DND-41 (cell line): ENCODE data around the gene IQCH.

Experiments used
- ATAC-seq: fragments of 200-7000 bp; cut with Tn5 transposase; 3 replicates; pipeline ENCODE4 v1.9.1; 2021; ENCODE audit warnings: low read depth; ENCODE audit not compliant: insufficient read depth
- DNase-seq: peaks from one replicate; pipeline ENCODE4 v3.0.0-alpha.2; 2020
- H2AFZ ChIP-seq: 2 replicates; pipeline ENCODE4 v1.6.0; 2012; ENCODE audit warnings: low read depth, low read length
- H3K27ac ChIP-seq: 2 replicates; pipeline ENCODE4 v1.5.1; 2012; ENCODE audit warnings: low read length, inconsistent platforms
- H3K27me3 ChIP-seq: fragments of 200-600 bp; sonication (generic); 2 replicates; pipeline ENCODE4 v1.6.0; 2012; ENCODE audit warnings: low read length, mild to moderate bottlenecking, inconsistent platforms; ENCODE audit not compliant: insufficient read depth, poor library complexity
- H3K36me3 ChIP-seq: 2 replicates; pipeline ENCODE4 v1.5.1; 2012; ENCODE audit warnings: low read length, inconsistent platforms; ENCODE audit not compliant: insufficient read depth
- H3K4me1 ChIP-seq: 2 replicates; pipeline ENCODE4 v1.5.1; 2012; ENCODE audit warnings: mild to moderate bottlenecking, low read length; ENCODE audit not compliant: insufficient read depth
- H3K4me2 ChIP-seq: 2 replicates; pipeline ENCODE4 v1.6.0; 2012; ENCODE audit warnings: mild to moderate bottlenecking, moderate library complexity, low read length, inconsistent platforms; ENCODE audit not compliant: insufficient read depth
- H3K4me3 ChIP-seq, 2 experiments: fragments of 200-600 bp in 1 of 2; shearing (Covaris generic) in 1 of 2; 2 replicates each; pipeline ENCODE4 v1.5.1; 2012 to 2016; ENCODE audit warnings: inconsistent platforms in 2 of 2, low read length in 2 of 2, mild to moderate bottlenecking in 2 of 2, low read depth in 1 of 2, moderate library complexity in 1 of 2
- H3K79me2 ChIP-seq: 2 replicates; pipeline ENCODE4 v1.6.0; 2012; ENCODE audit warnings: low read length, inconsistent platforms; ENCODE audit not compliant: insufficient read depth
- H3K9ac ChIP-seq: 2 replicates; pipeline ENCODE4 v1.6.0; 2012; ENCODE audit warnings: low read depth, mild to moderate bottlenecking, inconsistent platforms, low read length, moderate library complexity
- H3K9me3 ChIP-seq: 2 replicates; pipeline ENCODE4 v1.5.1; 2012; ENCODE audit warnings: low read length, moderate library complexity, mild to moderate bottlenecking, inconsistent platforms; ENCODE audit not compliant: insufficient read depth, severe bottlenecking
- H4K20me1 ChIP-seq: 2 replicates; pipeline ENCODE4 v1.6.0; 2012; ENCODE audit warnings: low read length; ENCODE audit not compliant: insufficient read depth
- EZH2 ChIP-seq: IDR thresholded peaks from 3 replicates; pipeline ENCODE4 v1.6.1; 2012; ENCODE audit warnings: borderline replicate concordance, low read depth, mild to moderate bottlenecking, moderate library complexity, low read length, inconsistent platforms; ENCODE audit not compliant: severe bottlenecking
- TF ChIP-seq, protein P1 (sequence below): IDR thresholded peaks from 2 replicates; pipeline ENCODE4 v1.5.1; 2012; ENCODE audit warnings: borderline replicate concordance, low read length, moderate library complexity, mild to moderate bottlenecking; ENCODE audit not compliant: poor library complexity, severe bottlenecking; ENCODE audit errors: extremely low read depth

The IQCH gene

DNA sequence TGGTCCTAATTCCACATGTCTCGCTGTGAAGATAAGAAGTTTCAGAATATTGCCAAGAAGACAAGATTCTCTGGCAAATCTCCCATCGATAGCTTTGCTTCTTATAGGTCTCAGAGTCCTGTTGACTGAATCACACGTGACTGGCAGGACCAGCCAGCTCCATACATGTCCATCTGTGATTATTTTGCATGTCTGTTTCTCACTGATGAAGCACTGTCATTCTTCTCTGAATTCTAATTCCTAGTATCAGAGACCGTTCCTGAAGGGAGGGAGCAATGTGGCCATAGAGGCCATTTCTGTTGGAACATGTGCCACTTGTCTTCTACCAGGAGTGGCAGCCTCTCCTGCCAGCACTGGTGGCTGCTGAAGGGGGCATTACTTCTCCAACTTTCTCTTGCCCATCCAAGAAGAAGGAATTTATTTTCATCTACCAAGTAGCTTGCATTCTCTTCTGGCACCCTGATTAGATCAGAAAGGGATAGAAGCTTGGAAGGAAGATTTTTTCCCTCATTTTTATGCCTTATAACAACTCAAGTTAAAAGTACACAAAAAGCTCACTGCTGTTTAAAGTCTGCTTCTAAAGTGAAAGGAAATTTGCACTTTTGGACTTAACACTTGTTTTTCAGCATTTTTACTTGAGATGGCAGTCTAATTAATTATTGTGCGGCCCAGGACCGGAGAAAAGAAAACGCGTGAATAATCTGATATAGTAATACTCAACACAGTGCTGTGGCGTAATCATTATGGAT is 115.8 kb downstream of the IQCH start:
- no peak for ATAC-seq
- Histone ChIP-seq H3K4me3 (no peak overlapping the region), H4K20me1 (no peaks in the 10 kb centered on the region), H2AFZ (no peak overlapping the region), H3K79me2 (no peaks in the 10 kb centered on the region), H3K27ac (no peak overlapping the region), H3K4me2 (no peak overlapping the region), H3K36me3 (no peaks in the 10 kb centered on the region), H3K4me1 (no peaks in the 10 kb centered on the region), H3K9ac (no peak overlapping the region), H3K9me3 (no peaks in the 10 kb centered on the region), H3K27me3 (no peaks in the 10 kb centered on the region)
- DNase-seq: no peak
- TF ChIP-seq EZH2: no peak
- TF ChIP-seq, protein P1, sequence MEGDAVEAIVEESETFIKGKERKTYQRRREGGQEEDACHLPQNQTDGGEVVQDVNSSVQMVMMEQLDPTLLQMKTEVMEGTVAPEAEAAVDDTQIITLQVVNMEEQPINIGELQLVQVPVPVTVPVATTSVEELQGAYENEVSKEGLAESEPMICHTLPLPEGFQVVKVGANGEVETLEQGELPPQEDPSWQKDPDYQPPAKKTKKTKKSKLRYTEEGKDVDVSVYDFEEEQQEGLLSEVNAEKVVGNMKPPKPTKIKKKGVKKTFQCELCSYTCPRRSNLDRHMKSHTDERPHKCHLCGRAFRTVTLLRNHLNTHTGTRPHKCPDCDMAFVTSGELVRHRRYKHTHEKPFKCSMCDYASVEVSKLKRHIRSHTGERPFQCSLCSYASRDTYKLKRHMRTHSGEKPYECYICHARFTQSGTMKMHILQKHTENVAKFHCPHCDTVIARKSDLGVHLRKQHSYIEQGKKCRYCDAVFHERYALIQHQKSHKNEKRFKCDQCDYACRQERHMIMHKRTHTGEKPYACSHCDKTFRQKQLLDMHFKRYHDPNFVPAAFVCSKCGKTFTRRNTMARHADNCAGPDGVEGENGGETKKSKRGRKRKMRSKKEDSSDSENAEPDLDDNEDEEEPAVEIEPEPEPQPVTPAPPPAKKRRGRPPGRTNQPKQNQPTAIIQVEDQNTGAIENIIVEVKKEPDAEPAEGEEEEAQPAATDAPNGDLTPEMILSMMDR: no peak

DNA sequence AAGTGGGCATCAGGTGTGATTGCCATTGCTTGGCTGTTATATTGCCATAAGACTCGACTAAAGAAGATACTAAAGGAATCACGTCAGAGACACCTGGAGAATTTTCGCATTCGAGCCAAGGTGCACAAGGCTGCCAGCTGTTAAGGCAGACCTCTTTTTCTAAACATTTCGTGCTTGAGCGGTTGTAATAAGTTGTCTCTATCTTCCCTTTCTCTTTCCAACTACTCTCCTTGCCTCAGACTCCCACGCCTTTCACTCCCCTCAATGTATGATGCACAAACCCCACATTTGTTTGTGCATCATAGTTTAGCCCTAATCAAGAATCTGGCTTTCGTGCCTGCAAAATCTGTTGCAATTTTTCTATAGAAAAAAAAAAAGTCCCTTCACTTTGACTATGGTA is 118.0 kb downstream of the IQCH start:
- DNase-seq (no peak), ATAC-seq (no peak)
- no peak overlapping the region for H3K27ac ChIP-seq
- no peaks in the 10 kb centered on the region for H3K9me3 ChIP-seq
- H2AFZ ChIP-seq: no peak overlapping the region
- no peak overlapping the region for H3K9ac ChIP-seq
- TF ChIP-seq, protein P1: no peak
- TF ChIP-seq EZH2: no peak
- H3K4me3 ChIP-seq: no peak overlapping the region
- no peaks in the 10 kb centered on the region for H3K36me3 ChIP-seq
- no peaks in the 10 kb centered on the region for H3K4me1 ChIP-seq
- H3K27me3 ChIP-seq: no peaks in the 10 kb centered on the region
- no peaks in the 10 kb centered on the region for H4K20me1 ChIP-seq
- no peak overlapping the region for H3K4me2 ChIP-seq
- no peaks in the 10 kb centered on the region for H3K79me2 ChIP-seq

DNA sequence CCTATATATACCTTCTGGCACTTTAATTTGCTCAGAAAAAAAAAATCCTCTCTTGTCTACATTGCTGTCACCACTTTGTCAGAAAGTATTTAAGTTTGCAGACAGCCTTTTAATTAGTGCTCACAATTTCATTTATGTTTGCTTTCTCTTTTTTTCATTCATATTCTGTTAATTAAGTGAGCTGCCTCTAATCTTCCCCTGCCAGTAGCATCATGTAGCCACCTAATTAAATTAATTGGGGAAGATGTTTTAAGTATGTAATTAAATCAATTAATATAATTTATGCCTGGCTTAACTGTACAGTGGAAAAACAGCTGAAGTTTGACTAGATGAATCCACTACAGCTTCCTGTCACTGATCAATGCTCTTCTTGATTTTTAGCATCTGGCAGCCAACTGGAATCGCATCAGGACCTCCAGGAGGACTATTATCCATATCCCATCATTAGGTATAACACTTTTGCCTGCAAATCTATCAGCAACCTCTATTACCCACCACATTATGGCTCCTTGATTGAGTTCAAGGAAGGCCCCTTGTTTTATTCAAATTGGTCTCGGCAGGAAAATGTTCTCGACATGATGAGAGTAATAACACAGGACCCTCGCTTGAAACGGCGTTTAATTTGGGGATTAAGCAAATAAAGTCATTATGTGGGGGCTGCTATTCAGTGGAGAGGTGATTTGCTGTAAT is 118.5 kb downstream of the IQCH start:
- Histone ChIP-seq H3K27me3 (no peaks in the 10 kb centered on the region), H4K20me1 (no peaks in the 10 kb centered on the region), H3K4me1 (no peaks in the 10 kb centered on the region), H3K27ac (no peak overlapping the region), H3K4me2 (no peak overlapping the region), H3K4me3 (no peak overlapping the region), H3K9me3 (no peaks in the 10 kb centered on the region), H3K79me2 (no peaks in the 10 kb centered on the region), H3K9ac (no peak overlapping the region), H2AFZ (no peak overlapping the region), H3K36me3 (no peaks in the 10 kb centered on the region)
- ATAC-seq (no peak), DNase-seq (no peak)
- TF ChIP-seq, protein P1: no peak
- TF ChIP-seq EZH2: no peak
